ENCODE measurements around the gene PCCA. TPM values are rescaled to one million over a fixed set of nuclear protein-coding genes. Genes with fewer than 3 reads are reported as not detected.
A peak's percentile ranks its signal among the peaks of the same experiment; 100 is the strongest.

PCCA gene
- polyA plus RNA-seq, 4 donors: 3.0 to 24.7 (median 14.8) TPM

DNA sequence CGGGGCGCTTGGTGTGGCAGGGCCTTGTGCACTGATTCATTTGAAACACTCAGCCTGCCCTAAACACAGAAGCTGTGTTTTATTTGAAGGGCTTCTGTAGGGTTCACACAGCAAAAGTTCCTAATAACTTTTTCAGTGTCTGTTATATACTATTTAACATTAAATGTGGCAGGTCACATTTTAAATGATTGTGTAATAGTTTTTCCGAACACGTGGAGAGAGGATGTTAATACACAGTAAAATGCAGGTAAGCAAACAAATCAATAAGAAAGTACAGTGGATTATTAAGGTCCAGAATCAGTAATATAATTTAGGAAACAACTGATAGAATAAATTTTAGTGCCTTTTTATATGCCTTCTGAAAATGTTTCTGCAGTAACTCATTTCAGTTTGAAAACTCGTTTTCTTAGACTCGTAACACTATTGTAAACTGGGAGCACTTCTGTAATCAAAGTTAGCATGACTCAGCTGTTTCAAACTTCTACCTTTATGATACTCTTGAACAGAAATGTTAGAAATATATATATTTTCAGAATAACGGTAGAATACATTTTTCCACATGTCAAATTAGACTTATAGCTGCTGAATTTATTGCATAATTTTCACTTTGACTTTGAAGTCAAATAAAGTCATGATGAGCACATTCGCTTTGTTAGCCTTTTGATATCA is 429.6 kb downstream of the PCCA start:
- peaks cover 0 to 7% (median 0%) of the 10 kb centered on the region in 3 donors for H3K36me3 ChIP-seq (ENCODE audit: control insufficient read depth in 3 of 3, insufficient read depth in 2 of 3, low read depth in 1 of 3, low read length in 3 of 3)
- no peak overlapping the region for H3K27ac ChIP-seq (ENCODE audit: low read depth in 1 of 3, low read length in 2 of 3)
- H3K4me1 ChIP-seq (ENCODE audit: control insufficient read depth in 3 of 3, insufficient read depth in 2 of 3, low read depth in 1 of 3, low read length in 2 of 3): peaks cover 5 to 20% (median 5%) of the 10 kb centered on the region in 3 donors
- FAIRE-seq (no peak), DNase-seq (peak; percentile 15)
- 54 to 82% (median 68%) methylated on average over 8 of the region's 8 CpGs for WGBS, 3 donors
- no peak overlapping the region for H3K4me3 ChIP-seq (ENCODE audit: low read depth in 1 of 3, low read length in 3 of 3)
- H3K27me3 ChIP-seq (ENCODE audit: control insufficient read depth in 3 of 3, insufficient read depth in 3 of 3, low read length in 3 of 3): no peaks in the 10 kb centered on the region
- no peaks in the 10 kb centered on the region for H3K9me3 ChIP-seq (ENCODE audit: control insufficient read depth in 2 of 2, insufficient read depth in 1 of 2, low read depth in 1 of 2, low read length in 1 of 2)

DNA sequence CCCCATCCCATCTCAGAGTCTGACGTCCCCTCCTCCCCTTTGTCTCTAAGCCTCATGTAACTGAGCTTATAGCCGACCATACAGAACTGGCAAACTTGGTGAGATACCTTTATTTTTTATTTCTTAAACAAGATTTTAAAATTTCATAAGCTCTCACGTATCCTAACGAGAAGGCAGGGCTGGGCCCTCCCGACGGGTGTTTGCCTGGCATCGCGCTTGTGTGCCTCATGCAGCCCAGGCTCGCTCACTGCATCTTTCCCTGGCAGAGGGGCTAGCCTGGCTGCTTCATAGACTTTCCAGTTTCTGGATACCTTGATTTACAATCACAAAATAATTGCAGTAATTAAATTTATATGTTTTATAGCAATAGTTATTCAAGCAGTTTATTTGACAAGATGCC is 430.7 kb downstream of the PCCA start:
- Histone ChIP-seq H3K27ac (ENCODE audit: low read depth in 1 of 3, low read length in 2 of 3) (no peak overlapping the region), H3K36me3 (ENCODE audit: control insufficient read depth in 3 of 3, insufficient read depth in 2 of 3, low read depth in 1 of 3, low read length in 3 of 3) (peaks cover 0 to 12% (median 0%) of the 10 kb centered on the region in 3 donors), H3K4me3 (ENCODE audit: low read depth in 1 of 3, low read length in 3 of 3) (no peak overlapping the region), H3K27me3 (ENCODE audit: control insufficient read depth in 3 of 3, insufficient read depth in 3 of 3, low read length in 3 of 3) (no peaks in the 10 kb centered on the region), H3K4me1 (ENCODE audit: control insufficient read depth in 3 of 3, insufficient read depth in 2 of 3, low read depth in 1 of 3, low read length in 2 of 3) (peaks cover 5 to 20% (median 5%) of the 10 kb centered on the region in 3 donors), H3K9me3 (ENCODE audit: control insufficient read depth in 2 of 2, insufficient read depth in 1 of 2, low read depth in 1 of 2, low read length in 1 of 2) (no peaks in the 10 kb centered on the region)
- FAIRE-seq: no peak
- DNase-seq: no peak
- WGBS, 3 donors: 95 to 98% (median 96%) methylated on average over 9 of the region's 9 CpGs

DNA sequence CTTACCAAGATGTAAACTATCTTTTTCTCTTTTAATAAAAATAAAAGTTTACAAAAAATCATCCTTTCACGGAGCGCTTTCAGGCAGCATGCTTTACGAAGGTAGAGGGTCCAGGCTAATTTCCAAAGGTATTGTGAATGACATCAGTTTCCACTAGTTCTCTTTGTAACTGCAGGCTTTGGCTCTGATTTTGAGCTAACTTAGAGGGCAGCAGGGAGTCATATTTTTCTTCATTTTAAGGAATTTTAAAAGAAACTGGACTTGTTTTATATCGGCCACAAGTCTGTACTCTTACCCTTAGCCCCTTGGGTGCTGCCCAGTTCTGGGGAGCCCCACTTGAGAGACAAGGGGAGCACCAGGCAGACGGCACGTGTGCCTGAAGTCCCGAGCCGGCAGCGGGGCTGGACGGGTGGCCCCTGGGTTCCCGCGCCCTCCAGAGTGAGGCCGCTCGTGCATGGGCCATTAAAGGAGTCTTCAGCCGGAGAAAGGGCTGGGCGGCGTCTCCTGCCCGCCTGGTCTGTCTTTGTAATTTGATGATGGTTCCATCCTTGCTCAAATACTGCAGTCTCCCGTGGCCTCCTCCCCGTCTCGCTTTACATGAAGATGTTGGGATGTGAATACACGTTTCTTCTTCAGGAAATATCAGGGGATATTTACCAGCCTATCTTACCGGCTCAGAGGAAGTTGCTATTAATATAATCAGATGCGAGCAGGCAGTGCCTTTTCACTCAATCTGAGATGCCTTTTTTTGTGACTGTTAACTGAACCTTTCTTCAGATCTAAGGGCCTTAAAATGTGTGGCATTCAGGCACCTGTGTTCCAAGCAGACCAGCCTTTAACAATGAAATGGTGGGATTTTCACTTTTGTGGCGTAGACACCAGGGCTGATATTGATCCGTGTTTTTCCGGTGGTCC is 432.3 kb downstream of the PCCA start:
- H3K36me3 ChIP-seq (ENCODE audit: control insufficient read depth in 3 of 3, insufficient read depth in 2 of 3, low read depth in 1 of 3, low read length in 3 of 3): peaks cover 0 to 18% (median 0%) of the 10 kb centered on the region in 3 donors
- no peaks in the 10 kb centered on the region for H3K27me3 ChIP-seq (ENCODE audit: control insufficient read depth in 3 of 3, insufficient read depth in 3 of 3, low read length in 3 of 3)
- 83 to 94% (median 85%) methylated on average over 27 of the region's 27 CpGs for WGBS, 3 donors
- H3K4me1 ChIP-seq (ENCODE audit: control insufficient read depth in 3 of 3, insufficient read depth in 2 of 3, low read depth in 1 of 3, low read length in 2 of 3): peaks cover 5 to 17% (median 5%) of the 10 kb centered on the region in 3 donors
- no peak overlapping the region for H3K4me3 ChIP-seq (ENCODE audit: low read depth in 1 of 3, low read length in 3 of 3)
- FAIRE-seq: no peak
- H3K9me3 ChIP-seq (ENCODE audit: control insufficient read depth in 2 of 2, insufficient read depth in 1 of 2, low read depth in 1 of 2, low read length in 1 of 2): no peaks in the 10 kb centered on the region
- H3K27ac ChIP-seq (ENCODE audit: low read depth in 1 of 3, low read length in 2 of 3): no peak overlapping the region
- no peak for DNase-seq

DNA sequence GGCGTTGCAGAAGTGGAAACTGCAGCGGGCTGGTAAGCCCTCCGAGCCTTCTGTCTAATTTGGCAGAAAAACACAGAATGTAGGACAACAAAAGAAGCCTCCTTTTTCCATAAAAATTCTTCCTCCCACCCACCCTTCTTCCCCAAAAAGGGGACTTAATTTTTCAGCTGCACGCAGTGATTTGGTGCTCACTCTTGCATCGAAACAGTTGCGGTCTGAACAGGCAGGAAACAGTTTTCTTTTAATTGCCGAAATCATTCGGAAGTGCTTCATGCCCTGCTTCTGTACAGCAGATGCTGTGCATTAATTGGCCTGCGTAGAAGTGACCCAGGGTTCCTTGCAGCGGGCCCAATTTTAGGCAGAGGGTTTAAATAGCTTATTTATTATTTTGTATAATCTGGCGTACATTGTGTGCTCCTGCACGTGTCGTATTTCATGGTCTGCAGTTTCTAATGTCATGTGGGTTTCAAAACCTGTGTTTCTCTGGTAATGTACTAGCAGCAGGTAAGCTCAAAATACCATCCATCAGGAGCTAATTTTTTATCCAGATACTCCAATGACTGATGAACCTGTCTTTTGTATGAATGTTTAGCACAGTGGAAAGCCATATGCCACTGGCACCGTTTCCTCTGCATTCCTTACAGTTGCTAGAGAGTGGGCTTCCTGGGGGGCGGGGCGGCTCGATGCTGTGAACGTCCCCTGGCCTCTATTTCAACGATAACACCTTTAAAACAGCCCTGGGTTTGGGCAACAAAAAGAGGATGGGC is 433.1 kb downstream of the PCCA start:
- Histone ChIP-seq H3K4me1 (ENCODE audit: control insufficient read depth in 3 of 3, insufficient read depth in 2 of 3, low read depth in 1 of 3, low read length in 2 of 3) (peaks cover 5 to 12% (median 5%) of the 10 kb centered on the region in 3 donors), H3K36me3 (ENCODE audit: control insufficient read depth in 3 of 3, insufficient read depth in 2 of 3, low read depth in 1 of 3, low read length in 3 of 3) (peaks cover 0 to 26% (median 0%) of the 10 kb centered on the region in 3 donors), H3K27ac (ENCODE audit: low read depth in 1 of 3, low read length in 2 of 3) (no peak overlapping the region), H3K27me3 (ENCODE audit: control insufficient read depth in 3 of 3, insufficient read depth in 3 of 3, low read length in 3 of 3) (no peaks in the 10 kb centered on the region), H3K9me3 (ENCODE audit: control insufficient read depth in 2 of 2, insufficient read depth in 1 of 2, low read depth in 1 of 2, low read length in 1 of 2) (no peaks in the 10 kb centered on the region), H3K4me3 (ENCODE audit: low read depth in 1 of 3, low read length in 3 of 3) (no peak overlapping the region)
- WGBS, 3 donors: 82 to 90% (median 86%) methylated on average over 19 of the region's 19 CpGs
- no peak for DNase-seq
- FAIRE-seq: no peak

DNA sequence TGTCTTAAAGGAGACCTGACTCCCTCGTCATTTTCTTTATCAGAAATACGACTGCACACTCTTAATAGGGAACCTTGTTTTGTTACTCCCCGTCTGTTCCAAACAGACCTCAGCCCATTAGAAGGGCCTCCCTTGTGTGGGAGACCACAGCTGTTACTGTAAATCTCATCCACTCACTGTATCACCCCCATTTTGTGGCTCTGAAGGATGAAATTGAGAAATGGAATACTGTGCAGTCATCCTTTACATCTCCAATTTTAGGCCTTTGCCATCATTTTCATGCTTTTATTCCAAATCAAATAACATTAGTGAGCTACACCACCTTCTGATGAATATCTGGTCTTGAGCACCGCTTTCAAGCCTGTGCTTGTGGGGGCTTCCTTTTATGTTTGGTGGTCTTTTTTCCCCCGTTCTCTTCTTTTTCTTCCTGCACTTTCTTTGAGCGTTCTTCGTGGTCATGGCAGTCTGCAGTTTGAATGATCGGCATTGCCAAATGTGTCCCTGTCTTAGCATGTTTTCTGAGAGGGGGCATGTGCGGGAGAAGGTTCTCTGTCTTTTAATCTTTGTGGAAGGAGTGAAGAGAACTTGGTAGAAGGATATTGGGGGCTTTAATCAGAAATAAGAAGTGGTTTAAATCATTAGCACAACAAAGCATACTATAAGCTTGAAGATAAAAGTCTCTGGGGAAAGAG is 433.9 kb downstream of the PCCA start:
- Histone ChIP-seq H3K4me3 (ENCODE audit: low read depth in 1 of 3, low read length in 3 of 3) (no peak overlapping the region), H3K36me3 (ENCODE audit: control insufficient read depth in 3 of 3, insufficient read depth in 2 of 3, low read depth in 1 of 3, low read length in 3 of 3) (peaks cover 0 to 31% (median 2%) of the 10 kb centered on the region in 3 donors), H3K27ac (ENCODE audit: low read depth in 1 of 3, low read length in 2 of 3) (no peak overlapping the region), H3K27me3 (ENCODE audit: control insufficient read depth in 3 of 3, insufficient read depth in 3 of 3, low read length in 3 of 3) (no peaks in the 10 kb centered on the region), H3K4me1 (ENCODE audit: control insufficient read depth in 3 of 3, insufficient read depth in 2 of 3, low read depth in 1 of 3, low read length in 2 of 3) (peaks cover 0 to 6% (median under 1%) of the 10 kb centered on the region in 3 donors), H3K9me3 (ENCODE audit: control insufficient read depth in 2 of 2, insufficient read depth in 1 of 2, low read depth in 1 of 2, low read length in 1 of 2) (no peaks in the 10 kb centered on the region)
- WGBS, 3 donors: 86 to 93% (median 88%) methylated on average over 9 of the region's 9 CpGs
- FAIRE-seq (no peak), DNase-seq (no peak)

DNA sequence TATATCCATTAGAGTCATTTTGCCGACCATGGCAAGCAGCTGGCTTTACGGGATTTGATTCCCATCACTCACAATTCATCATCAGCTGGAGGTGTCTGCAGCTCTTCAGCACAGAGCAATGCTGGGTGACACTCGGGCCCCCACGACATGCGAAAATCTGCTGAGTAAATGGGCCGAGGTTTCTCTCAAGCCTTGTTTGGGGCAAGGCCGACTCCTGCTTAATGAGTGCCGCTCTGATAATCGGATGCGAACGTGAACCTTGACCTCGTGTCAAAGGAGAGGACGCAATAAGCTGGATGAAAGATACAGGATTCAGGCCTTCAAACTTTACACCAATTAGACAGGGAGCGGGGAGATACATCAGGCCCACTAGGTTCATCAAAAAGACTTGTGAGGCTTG is 434.5 kb downstream of the PCCA start:
- 35 to 86% (median 60%) methylated on average over 14 of the region's 14 CpGs for WGBS, 3 donors
- peak in 1 of 2 donors; percentile 42 for DNase-seq
- no peak for FAIRE-seq
- H3K4me3 ChIP-seq (ENCODE audit: low read depth in 1 of 3, low read length in 3 of 3): no peak overlapping the region
- H3K36me3 ChIP-seq (ENCODE audit: control insufficient read depth in 3 of 3, insufficient read depth in 2 of 3, low read depth in 1 of 3, low read length in 3 of 3): peaks cover 0 to 32% (median 2%) of the 10 kb centered on the region in 3 donors
- no peaks in the 10 kb centered on the region for H3K9me3 ChIP-seq (ENCODE audit: control insufficient read depth in 2 of 2, insufficient read depth in 1 of 2, low read depth in 1 of 2, low read length in 1 of 2)
- no peaks in the 10 kb centered on the region for H3K27me3 ChIP-seq (ENCODE audit: control insufficient read depth in 3 of 3, insufficient read depth in 3 of 3, low read length in 3 of 3)
- H3K27ac ChIP-seq (ENCODE audit: low read depth in 1 of 3, low read length in 2 of 3): no peak overlapping the region
- no peaks in the 10 kb centered on the region for H3K4me1 ChIP-seq (ENCODE audit: control insufficient read depth in 3 of 3, insufficient read depth in 2 of 3, low read depth in 1 of 3, low read length in 2 of 3)

DNA sequence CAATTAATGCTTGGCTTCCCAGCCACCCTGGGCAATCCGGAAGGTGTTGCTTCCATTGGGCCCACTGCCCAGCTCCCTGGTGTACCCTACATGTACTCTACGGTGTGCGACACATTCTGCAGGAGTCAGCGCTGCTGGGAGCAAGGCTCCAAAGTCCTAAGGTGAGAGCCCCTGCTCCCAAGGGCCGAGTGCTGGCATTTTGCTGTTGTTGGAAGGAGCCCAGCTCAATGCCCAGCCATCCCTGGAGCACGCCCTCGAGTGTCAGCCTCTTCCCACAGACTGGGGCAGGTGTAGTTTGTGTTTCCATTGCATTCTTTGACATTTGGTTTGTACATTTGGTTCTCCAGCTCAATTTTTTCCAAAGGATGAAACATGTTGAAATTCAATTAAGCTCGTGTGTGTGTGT is 435.1 kb downstream of the PCCA start:
- peaks cover 0 to 38% (median 2%) of the 10 kb centered on the region in 3 donors for H3K36me3 ChIP-seq (ENCODE audit: control insufficient read depth in 3 of 3, insufficient read depth in 2 of 3, low read depth in 1 of 3, low read length in 3 of 3)
- H3K27me3 ChIP-seq (ENCODE audit: control insufficient read depth in 3 of 3, insufficient read depth in 3 of 3, low read length in 3 of 3): no peaks in the 10 kb centered on the region
- no peaks in the 10 kb centered on the region for H3K4me1 ChIP-seq (ENCODE audit: control insufficient read depth in 3 of 3, insufficient read depth in 2 of 3, low read depth in 1 of 3, low read length in 2 of 3)
- DNase-seq (no peak), FAIRE-seq (no peak)
- WGBS, 3 donors: 75 to 93% (median 80%) methylated on average over 8 of the region's 8 CpGs
- H3K27ac ChIP-seq (ENCODE audit: low read depth in 1 of 3, low read length in 2 of 3): no peak overlapping the region
- H3K4me3 ChIP-seq (ENCODE audit: low read depth in 1 of 3, low read length in 3 of 3): no peak overlapping the region
- no peaks in the 10 kb centered on the region for H3K9me3 ChIP-seq (ENCODE audit: control insufficient read depth in 2 of 2, insufficient read depth in 1 of 2, low read depth in 1 of 2, low read length in 1 of 2)

Measured in small intestine (tissue), 7 donors.